AG08396 (cell line): ENCODE measurements around the gene SDHA.
"Not testable (repeated sequence)": the region's sequence is repeated elsewhere in the genome, so short reads cannot be mapped to it uniquely, and the experiment has no call there.

Experiments used
- DNase-seq: peaks from one replicate; pipeline ENCODE4 v3.0.0; 2012; ENCODE audit warnings: low spot score, mixed read lengths

The SDHA gene

GRCh38 chr5:300691-301435 is 82.7 kb downstream of the SDHA start:
- not testable (repeated sequence) for DNase-seq

- not testable (repeated sequence) for DNase-seq
Observed at GRCh38 chr5:302416-302815, 84.3 kb downstream of the SDHA start.

GRCh38 chr5:302966-303365 is 84.8 kb downstream of the SDHA start:
- DNase-seq: no peak

GRCh38 chr5:303741-304140 is 85.6 kb downstream of the SDHA start:
- not testable (repeated sequence) for DNase-seq

- no peak for DNase-seq
Observed at GRCh38 chr5:305050-305449, 86.9 kb downstream of the SDHA start.

- DNase-seq: no peak
Observed at GRCh38 chr5:305459-305858, 87.3 kb downstream of the SDHA start.

- no peak for DNase-seq
Observed at GRCh38 chr5:306011-306805, 88.1 kb downstream of the SDHA start.
